Neuronal stem cell (in vitro differentiated cells): ENCODE measurements around the gene FAM47E.

Source experiments
- DNase-seq: peaks from one replicate; pipeline ENCODE4 v3.0.0-alpha.2; 2013; ENCODE audit warnings: low spot score
- H2AFZ ChIP-seq: one replicate; pipeline ENCODE4 v1.6.1; 2013; ENCODE audit warnings: mild to moderate bottlenecking, low read length, inconsistent platforms
- H2AK5ac ChIP-seq: 2 replicates; pipeline ENCODE4 v1.6.1; 2013; ENCODE audit warnings: low read depth, mild to moderate bottlenecking, inconsistent platforms, low read length, moderate library complexity, mixed read lengths
- H2BK120ac ChIP-seq: 2 replicates; pipeline ENCODE4 v1.6.1; 2013; ENCODE audit warnings: low read depth, mild to moderate bottlenecking, inconsistent platforms, low read length, moderate library complexity, mixed read lengths
- H2BK12ac ChIP-seq: one replicate; pipeline ENCODE4 v1.6.1; 2013; ENCODE audit warnings: low read length, inconsistent platforms
- H2BK15ac ChIP-seq: 2 replicates; pipeline ENCODE4 v1.6.1; 2013; ENCODE audit warnings: mild to moderate bottlenecking, low read length, inconsistent platforms, mixed read lengths
- H2BK5ac ChIP-seq: one replicate; pipeline ENCODE4 v1.6.1; 2013; ENCODE audit warnings: inconsistent platforms, mild to moderate bottlenecking, low read length, moderate library complexity
- H3K14ac ChIP-seq: one replicate; pipeline ENCODE4 v1.6.1; 2013; ENCODE audit warnings: low read length, inconsistent platforms
- H3K18ac ChIP-seq: 2 replicates; pipeline ENCODE4 v1.6.1; 2013; ENCODE audit warnings: low read length, inconsistent platforms
- H3K23ac ChIP-seq: 2 replicates; pipeline ENCODE4 v1.6.1; 2013; ENCODE audit warnings: low read depth, mild to moderate bottlenecking, mixed read lengths, low read length, inconsistent platforms; ENCODE audit not compliant: poor library complexity
- H3K27ac ChIP-seq: replicated peaks from 3 replicates; pipeline ENCODE4 v1.5.1; 2013; ENCODE audit warnings: low read length, inconsistent platforms
- H3K27me3 ChIP-seq, 3 experiments: 2 replicates each; pipeline ENCODE4 v1.6.1; 2013; ENCODE audit warnings: low read length in 3 of 3, mild to moderate bottlenecking in 2 of 3, inconsistent platforms in 1 of 3, low read depth in 1 of 3, mixed read lengths in 1 of 3, moderate library complexity in 1 of 3; ENCODE audit not compliant: control insufficient read depth in 3 of 3, insufficient read depth in 3 of 3
- H3K36me3 ChIP-seq, 2 donors: replicated peaks in 1 of 2; 2 replicates each; pipeline ENCODE4 v1.6.1; 2013; ENCODE audit warnings: low read length in 2 of 2; ENCODE audit not compliant: control insufficient read depth in 2 of 2, insufficient read depth in 2 of 2
- H3K4ac ChIP-seq: 2 replicates; pipeline ENCODE4 v1.6.1; 2013; ENCODE audit warnings: inconsistent platforms, mild to moderate bottlenecking, low read length, moderate library complexity
- H3K4me1 ChIP-seq, 2 donors: 1 replicate in 1 of 2; 2 replicates in 1 of 2; pipeline ENCODE4 v1.6.1; 2013; ENCODE audit warnings: low read length in 2 of 2, low read depth in 1 of 2; ENCODE audit not compliant: control insufficient read depth in 2 of 2, insufficient read depth in 1 of 2
- H3K4me2 ChIP-seq: one replicate; pipeline ENCODE4 v1.6.1; 2013; ENCODE audit warnings: mild to moderate bottlenecking, low read length, inconsistent platforms; ENCODE audit not compliant: insufficient read depth, poor library complexity, severe bottlenecking
- H3K4me3 ChIP-seq, 2 donors: 2 replicates each; pipeline ENCODE4 v1.5.1; 2013; ENCODE audit warnings: low read length in 2 of 2, mild to moderate bottlenecking in 2 of 2, inconsistent platforms in 1 of 2, moderate library complexity in 1 of 2
- H3K79me1 ChIP-seq: one replicate; pipeline ENCODE4 v1.6.1; 2013; ENCODE audit warnings: low read depth, mild to moderate bottlenecking, inconsistent platforms, low read length, moderate library complexity
- H3K9ac ChIP-seq: one replicate; pipeline ENCODE4 v1.6.1; 2013; ENCODE audit warnings: mild to moderate bottlenecking, low read depth, low read length, inconsistent platforms; ENCODE audit not compliant: poor library complexity
- H3K9me3 ChIP-seq, 2 donors: replicated peaks in 1 of 2; 2 replicates each; pipeline versions ENCODE3 to v1.6.1; 2013; ENCODE audit warnings: low read length in 2 of 2, mild to moderate bottlenecking in 2 of 2, inconsistent platforms in 1 of 2, low read depth in 1 of 2, mixed read lengths in 1 of 2, moderate library complexity in 1 of 2; ENCODE audit not compliant: control insufficient read depth in 2 of 2, insufficient read depth in 1 of 2
- H4K8ac ChIP-seq: one replicate; pipeline ENCODE4 v1.6.1; 2013; ENCODE audit warnings: low read depth, mild to moderate bottlenecking, inconsistent platforms, low read length, moderate library complexity
- H4K91ac ChIP-seq: one replicate; pipeline ENCODE4 v1.6.1; 2013; ENCODE audit warnings: low read length, low read depth, mild to moderate bottlenecking, inconsistent platforms; ENCODE audit not compliant: poor library complexity
- WGBS, 2 donors: extraction: QIAGEN DNeasy Blood & Tissue Kit; methylation state at CpG; one replicate each; pipeline ENCODE4 v1.1.7; 2013; ENCODE audit warnings: missing lambda C conversion rate in 2 of 2, mixed read lengths in 1 of 2; ENCODE audit not compliant: insufficient read length in 2 of 2, insufficient replicate concordance in 1 of 2; ENCODE audit errors: extremely low coverage in 2 of 2; 5-methylcytosine and 5-hydroxymethylcytosine counted together

The FAM47E gene

DNA sequence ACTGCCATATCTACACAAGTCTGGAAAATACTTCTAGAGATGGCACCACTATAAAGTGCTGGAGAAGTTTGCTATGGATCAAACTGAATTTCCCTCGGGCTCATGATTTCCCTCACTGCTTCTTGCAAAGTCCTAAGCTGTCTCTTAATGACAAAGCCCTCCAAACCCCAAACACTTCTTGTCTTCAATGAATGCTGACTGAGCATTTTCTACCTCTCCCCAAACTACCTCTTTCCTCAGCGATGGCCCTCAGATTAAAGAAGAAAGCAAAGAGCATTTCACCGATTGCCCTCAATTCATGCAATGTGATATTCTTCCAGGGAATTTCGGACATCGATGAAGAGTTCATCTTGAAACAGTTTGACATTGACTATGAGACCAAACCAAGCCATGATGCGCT is 19.7 kb downstream of the FAM47E start:
- H2BK5ac ChIP-seq: no peak overlapping the region
- no peak overlapping the region for H3K4me3 ChIP-seq
- H2AK5ac ChIP-seq: no peak overlapping the region
- no peaks in the 10 kb centered on the region for H3K9me3 ChIP-seq
- H3K4me1 ChIP-seq: no peaks in the 10 kb centered on the region
- H3K79me1 ChIP-seq: no peaks in the 10 kb centered on the region
- H3K27me3 ChIP-seq: no peaks in the 10 kb centered on the region
- no peak overlapping the region for H2BK15ac ChIP-seq
- no peak overlapping the region for H3K23ac ChIP-seq
- no peak overlapping the region for H2BK12ac ChIP-seq
- no peak overlapping the region for H2AFZ ChIP-seq
- no peak overlapping the region for H3K9ac ChIP-seq
- H3K4ac ChIP-seq: no peak overlapping the region
- no peak overlapping the region for H2BK120ac ChIP-seq
- H3K27ac ChIP-seq: no peak overlapping the region
- no peak overlapping the region for H3K4me2 ChIP-seq
- H3K14ac ChIP-seq: no peak overlapping the region
- H3K36me3 ChIP-seq: no peaks in the 10 kb centered on the region
- no peak overlapping the region for H3K18ac ChIP-seq
- H4K91ac ChIP-seq: no peak overlapping the region
- H4K8ac ChIP-seq: no peak overlapping the region
- no CpG with 5 or more reads among the region's 6 CpGs for WGBS, 2 donors
- DNase-seq: no peak

DNA sequence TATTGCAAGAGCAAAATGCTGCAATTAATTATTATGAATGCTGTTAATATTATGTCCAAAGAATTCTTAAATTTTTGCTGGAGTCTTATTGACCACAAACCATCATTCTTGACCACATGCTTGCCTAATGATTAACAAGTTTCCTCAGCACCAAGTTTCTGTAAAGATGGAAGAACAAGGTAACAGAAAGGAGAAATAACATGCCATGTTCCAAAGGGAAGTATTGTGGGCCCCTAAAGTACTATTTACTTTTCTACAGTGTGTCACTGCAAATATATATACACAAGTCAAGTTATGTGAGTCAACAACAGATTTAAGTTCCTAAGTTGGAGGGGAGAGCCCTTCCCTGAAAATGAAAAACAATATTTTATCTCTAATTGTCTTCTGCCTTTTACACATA is 20.6 kb downstream of the FAM47E start:
- H3K23ac ChIP-seq: no peak overlapping the region
- no peak overlapping the region for H3K18ac ChIP-seq
- no peak overlapping the region for H3K27ac ChIP-seq
- no peaks in the 10 kb centered on the region for H3K27me3 ChIP-seq
- no peak overlapping the region for H2AFZ ChIP-seq
- H2BK12ac ChIP-seq: no peak overlapping the region
- H4K91ac ChIP-seq: no peak overlapping the region
- no peak overlapping the region for H4K8ac ChIP-seq
- H3K79me1 ChIP-seq: no peaks in the 10 kb centered on the region
- H2AK5ac ChIP-seq: no peak overlapping the region
- H3K4ac ChIP-seq: no peak overlapping the region
- H3K4me2 ChIP-seq: no peak overlapping the region
- H3K4me1 ChIP-seq: no peaks in the 10 kb centered on the region
- H2BK120ac ChIP-seq: no peak overlapping the region
- H3K9ac ChIP-seq: no peak overlapping the region
- H3K36me3 ChIP-seq: no peaks in the 10 kb centered on the region
- H2BK5ac ChIP-seq: no peak overlapping the region
- no peak overlapping the region for H3K14ac ChIP-seq
- DNase-seq: no peak
- H3K4me3 ChIP-seq: no peak overlapping the region
- H3K9me3 ChIP-seq: no peaks in the 10 kb centered on the region
- no peak overlapping the region for H2BK15ac ChIP-seq

DNA sequence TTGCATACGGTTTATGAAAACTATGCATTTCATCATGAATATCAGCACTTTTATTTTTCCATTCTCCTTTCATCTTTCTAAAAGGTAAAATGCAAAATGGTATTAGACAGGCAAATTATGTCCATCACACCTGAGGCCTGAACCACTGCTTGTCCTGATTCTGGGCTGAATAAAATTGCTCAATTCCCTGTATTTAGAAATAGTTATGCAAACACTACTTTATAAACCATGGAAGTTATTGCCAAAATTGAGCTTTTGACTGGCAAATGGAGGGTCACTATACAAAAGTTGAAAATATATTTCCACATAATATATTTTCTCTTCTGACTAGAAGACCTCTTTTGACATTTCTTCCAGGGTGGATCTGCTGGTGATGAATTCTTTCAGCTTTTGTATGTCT is 21.1 kb downstream of the FAM47E start:
- no peak overlapping the region for H3K18ac ChIP-seq
- H3K9me3 ChIP-seq: no peaks in the 10 kb centered on the region
- H2BK12ac ChIP-seq: no peak overlapping the region
- H3K4ac ChIP-seq: no peak overlapping the region
- H3K14ac ChIP-seq: no peak overlapping the region
- H3K27me3 ChIP-seq: no peaks in the 10 kb centered on the region
- no peak overlapping the region for H3K27ac ChIP-seq
- H2BK120ac ChIP-seq: no peak overlapping the region
- no peak overlapping the region for H2BK5ac ChIP-seq
- no peaks in the 10 kb centered on the region for H3K4me1 ChIP-seq
- no peak overlapping the region for H3K9ac ChIP-seq
- no peak overlapping the region for H2AFZ ChIP-seq
- no peak overlapping the region for H3K4me2 ChIP-seq
- no peak overlapping the region for H4K8ac ChIP-seq
- DNase-seq: no peak
- WGBS, 2 donors: no CpG with 5 or more reads among the region's 1 CpG
- no peak overlapping the region for H2AK5ac ChIP-seq
- H3K79me1 ChIP-seq: no peaks in the 10 kb centered on the region
- H3K4me3 ChIP-seq: no peak overlapping the region
- no peaks in the 10 kb centered on the region for H3K36me3 ChIP-seq
- no peak overlapping the region for H3K23ac ChIP-seq
- no peak overlapping the region for H4K91ac ChIP-seq
- H2BK15ac ChIP-seq: no peak overlapping the region

DNA sequence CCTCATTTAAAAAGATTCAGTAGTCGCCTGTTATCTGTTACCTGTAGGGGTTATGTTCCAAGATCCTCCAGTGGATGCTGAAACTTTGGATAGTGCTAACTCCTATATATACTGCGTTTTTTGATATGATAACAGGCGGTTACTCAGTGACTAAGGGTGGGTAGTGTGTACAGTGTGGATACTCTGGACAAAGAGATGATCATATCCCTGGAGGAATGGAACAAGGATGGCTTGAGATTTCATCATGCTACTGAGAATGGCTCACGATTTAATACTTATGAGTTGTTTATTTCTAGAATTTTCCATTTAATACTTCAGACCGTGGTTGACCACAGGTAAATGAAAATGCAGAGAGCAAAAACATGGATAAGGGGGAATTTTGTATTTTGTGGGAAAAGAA is 21.5 kb downstream of the FAM47E start:
- no peak overlapping the region for H3K27ac ChIP-seq
- no CpG with 5 or more reads among the region's 5 CpGs for WGBS, 2 donors

More for the DNA sequence above, 21.5 kb downstream of the FAM47E start:
- Histone ChIP-seq H3K79me1 (no peaks in the 10 kb centered on the region), H3K4me2 (no peak overlapping the region), H3K4ac (no peak overlapping the region), H3K9ac (no peak overlapping the region), H3K18ac (no peak overlapping the region), H4K91ac (no peak overlapping the region), H2AFZ (no peak overlapping the region), H3K27me3 (no peaks in the 10 kb centered on the region), H2BK15ac (no peak overlapping the region), H3K9me3 (no peaks in the 10 kb centered on the region), H2BK5ac (no peak overlapping the region), H3K36me3 (no peaks in the 10 kb centered on the region), H3K4me1 (no peaks in the 10 kb centered on the region), H2BK120ac (no peak overlapping the region), H2BK12ac (no peak overlapping the region), H3K23ac (no peak overlapping the region), H4K8ac (no peak overlapping the region), H3K14ac (no peak overlapping the region), H3K4me3 (no peak overlapping the region), H2AK5ac (no peak overlapping the region)
- DNase-seq: no peak
